HL-60 (cell line): ENCODE results near the gene GNG11.

ENCODE experiments used
- DNase-seq, 2 experiments: peaks; one replicate each; pipeline ENCODE4 v3.0.0-alpha.2; 2010 to 2020; ENCODE audit warnings: low read depth in 1 of 2, low spot score in 1 of 2
- H3K27ac ChIP-seq: fragments of 250-450 bp; sonication (Bioruptor Pico); replicated peaks from 2 replicates; pipeline ENCODE4 v1.5.1; 2020; ENCODE audit warnings: mild to moderate bottlenecking, moderate library complexity
- H3K27me3 ChIP-seq: fragments of 250-450 bp; sonication (Bioruptor Pico); 2 replicates; pipeline ENCODE4 v1.5.1; 2021; ENCODE audit warnings: mild to moderate bottlenecking, moderate library complexity; ENCODE audit not compliant: insufficient read depth, poor library complexity, severe bottlenecking
- H3K4me3 ChIP-seq: replicated peaks from 2 replicates; pipeline ENCODE4 v1.5.1; 2011; ENCODE audit warnings: mild to moderate bottlenecking, control low read depth, low read length; ENCODE audit not compliant: insufficient read depth
- CTCF ChIP-seq: IDR thresholded peaks from one replicate; pipeline ENCODE4 v1.5.1; 2011; ENCODE audit warnings: low read length, control low read depth, inconsistent platforms; ENCODE audit not compliant: insufficient read depth
- GABPA ChIP-seq: IDR thresholded peaks from 2 replicates; pipeline ENCODE4 v1.6.1; 2012; ENCODE audit warnings: low read depth
- POLR2AphosphoS5 ChIP-seq: IDR thresholded peaks from 2 replicates; pipeline ENCODE4 v1.6.1; 2012; ENCODE audit warnings: low read depth
- REST ChIP-seq: IDR thresholded peaks from 2 replicates; pipeline ENCODE4 v1.6.1; 2012; ENCODE audit warnings: low read depth; ENCODE audit not compliant: insufficient replicate concordance
- SPI1 ChIP-seq: IDR thresholded peaks from 2 replicates; pipeline ENCODE4 v1.6.1; 2012; ENCODE audit warnings: low read depth, mild to moderate bottlenecking, borderline replicate concordance

The GNG11 gene

GRCh38 chr7:93894966-93895640 lies 26.4 kb upstream of the GNG11 start:
- no peak for DNase-seq
- Histone ChIP-seq H3K4me3 (no peak overlapping the region), H3K27me3 (peaks cover 7% of the 10 kb centered on the region), H3K27ac (no peak overlapping the region)
- TF ChIP-seq CTCF (no peak), GABPA (no peak), POLR2AphosphoS5 (no peak), REST (no peak), SPI1 (no peak)

- TF ChIP-seq REST (no peak), GABPA (no peak), POLR2AphosphoS5 (no peak), SPI1 (no peak), CTCF (no peak)
- Histone ChIP-seq H3K27me3 (no peaks in the 10 kb centered on the region), H3K27ac (no peak overlapping the region), H3K4me3 (no peak overlapping the region)
- no peak for DNase-seq
Measured at GRCh38 chr7:93895859-93896600, 25.5 kb upstream of the GNG11 start.

- Histone ChIP-seq H3K27ac (no peak overlapping the region), H3K4me3 (no peak overlapping the region), H3K27me3 (no peaks in the 10 kb centered on the region)
- no peak for DNase-seq
- no peak for TF ChIP-seq REST
- TF ChIP-seq GABPA = no peak
- no peak for TF ChIP-seq CTCF
- TF ChIP-seq POLR2AphosphoS5 = no peak
- no peak for TF ChIP-seq SPI1
Measured at GRCh38 chr7:93897680-93898079, 23.9 kb upstream of the GNG11 start.
